Activated CD4-positive, alpha-beta T cell treated with anti-CD3 and anti-CD28 coated beads for 36 hours (primary cell): ENCODE data around the gene PSMD6. TPM values are rescaled to one million over a fixed set of nuclear protein-coding genes. Genes with fewer than 3 reads are reported as not detected.

Experiments used
- ATAC-seq: fragments of 200-7000 bp; cut with Tn5 transposase; one replicate; pipeline ENCODE4 v1.10.0; 2021; ENCODE audit warnings: mild to moderate bottlenecking, moderate library complexity
- CTCF ChIA-PET: fragments of 350-600 bp; sonication (Branson Sonifier 250); formaldehyde crosslinking; loops from one replicate; lab custom pipeline; 2021; ENCODE audit warnings: antibody characterized with exemption; lab: Charles Lee
- POLR2A ChIA-PET: fragments of 350-600 bp; sonication (Branson Sonifier 250); formaldehyde crosslinking; loops from one replicate; lab custom pipeline; 2021; ENCODE audit warnings: antibody characterized with exemption, inconsistent platforms; lab: Charles Lee
- DNase-seq: peaks from one replicate; pipeline ENCODE4 v3.0.0-alpha.2; 2020
- H3K27ac Mint-ChIP-seq: one replicate; pipeline ENCODE4 v1.8.0; 2021; ENCODE audit warnings: mixed read lengths
- H3K27me3 Mint-ChIP-seq: one replicate; pipeline ENCODE4 v1.8.0; 2021; ENCODE audit warnings: mixed read lengths
- H3K36me3 Mint-ChIP-seq: one replicate; pipeline ENCODE4 v1.8.0; 2021; ENCODE audit warnings: low read depth, mixed read lengths
- H3K4me1 Mint-ChIP-seq: one replicate; pipeline ENCODE4 v1.8.0; 2021; ENCODE audit warnings: mixed read lengths
- H3K4me3 Mint-ChIP-seq: one replicate; pipeline ENCODE4 v1.8.0; 2021; ENCODE audit warnings: mild to moderate bottlenecking, moderate library complexity, mixed read lengths
- H3K9me3 Mint-ChIP-seq: one replicate; pipeline ENCODE4 v1.8.0; 2021; ENCODE audit warnings: low read depth, mixed read lengths
- intact Hi-C, 2 experiments: fragments of 100-400 bp; cut with DNase I in 1 of 2; cut with micrococcal nuclease in 1 of 2; formaldehyde crosslinking; loops; one replicate each; pipeline versions ENCODE4 v1.14.2 to v1.15.1; 2022 to 2024; cut with DNase I, micrococcal nuclease
- total RNA-seq, 2 experiments: library from RNA; stranded (reverse); gene quantifications; one replicate each; pipeline ENCODE4 v1.2.3, GENCODE V29; 2021

PSMD6 gene
- total RNA-seq, 2 experiments from 2014 or later = 109 to 117 TPM

- intact Hi-C loops = no loop called here
- POLR2A ChIA-PET = no interaction called here
- ATAC-seq (no peak), DNase-seq (no peak)
- Mint-ChIP-seq H3K27me3 (peaks cover 37% of the 10 kb centered on the region), H3K4me3 (no peak overlapping the region), H3K27ac (no peak overlapping the region), H3K9me3 (no peaks in the 10 kb centered on the region), H3K36me3 (no peaks in the 10 kb centered on the region), H3K4me1 (no peaks in the 10 kb centered on the region)
- CTCF ChIA-PET = no interaction called here
Observed at GRCh38 chr3:64057231-64057630, 33.9 kb upstream of the PSMD6 start.

- no peak overlapping the region for H3K27ac Mint-ChIP-seq
- H3K4me1 Mint-ChIP-seq = no peaks in the 10 kb centered on the region
- intact Hi-C loops = no loop called here
- no peak overlapping the region for H3K4me3 Mint-ChIP-seq
- no peaks in the 10 kb centered on the region for H3K36me3 Mint-ChIP-seq
- no peak for DNase-seq
- no peak for ATAC-seq
- H3K27me3 Mint-ChIP-seq = peaks cover 35% of the 10 kb centered on the region
- POLR2A ChIA-PET = no interaction called here
- no peaks in the 10 kb centered on the region for H3K9me3 Mint-ChIP-seq
- CTCF ChIA-PET = no interaction called here
Observed at GRCh38 chr3:64056606-64057180, 33.4 kb upstream of the PSMD6 start.

- ChIA-PET POLR2A (no interaction called here), CTCF (interaction anchor here (1.1 kb wide), 1 partner anchor 24 kb away, joined by 3 read pairs; no protein-coding TSS in a partner anchor)
- H3K9me3 Mint-ChIP-seq = no peaks in the 10 kb centered on the region
- ATAC-seq (no peak), DNase-seq (no peak)
- H3K27me3 Mint-ChIP-seq = peaks cover 36% of the 10 kb centered on the region
- H3K4me1 Mint-ChIP-seq = peaks cover 3% of the 10 kb centered on the region
- intact Hi-C loops = no loop called here
- H3K36me3 Mint-ChIP-seq = no peaks in the 10 kb centered on the region
- H3K27ac Mint-ChIP-seq = no peak overlapping the region
- no peak overlapping the region for H3K4me3 Mint-ChIP-seq
Observed at GRCh38 chr3:64055076-64055475, 31.8 kb upstream of the PSMD6 start.

GRCh38 chr3:64054488-64054887 lies 31.2 kb upstream of the PSMD6 start:
- no peaks in the 10 kb centered on the region for H3K9me3 Mint-ChIP-seq
- DNase-seq (no peak), ATAC-seq (no peak)
- no peak overlapping the region for H3K27ac Mint-ChIP-seq
- CTCF ChIA-PET = no interaction called here
- intact Hi-C loops = no loop called here
- no peaks in the 10 kb centered on the region for H3K36me3 Mint-ChIP-seq
- POLR2A ChIA-PET = no interaction called here
- no peak overlapping the region for H3K4me3 Mint-ChIP-seq
- peaks cover 39% of the 10 kb centered on the region for H3K27me3 Mint-ChIP-seq
- H3K4me1 Mint-ChIP-seq = peaks cover 4% of the 10 kb centered on the region

GRCh38 chr3:64053581-64053980 lies 30.3 kb upstream of the PSMD6 start:
- ATAC-seq (no peak), DNase-seq (no peak)
- intact Hi-C loops = no loop called here
- Mint-ChIP-seq H3K9me3 (no peaks in the 10 kb centered on the region), H3K27me3 (peaks cover 41% of the 10 kb centered on the region), H3K4me3 (no peak overlapping the region), H3K27ac (no peak overlapping the region), H3K4me1 (peaks cover 13% of the 10 kb centered on the region), H3K36me3 (no peaks in the 10 kb centered on the region)
- ChIA-PET POLR2A (no interaction called here), CTCF (no interaction called here)

GRCh38 chr3:64053117-64053516 lies 29.8 kb upstream of the PSMD6 start:
- no peak overlapping the region for H3K4me3 Mint-ChIP-seq
- intact Hi-C loops = no loop called here
- no peak for DNase-seq
- ChIA-PET POLR2A (no interaction called here), CTCF (no interaction called here)
- H3K36me3 Mint-ChIP-seq = no peaks in the 10 kb centered on the region
- H3K27ac Mint-ChIP-seq = no peak overlapping the region
- no peak for ATAC-seq
- peaks cover 40% of the 10 kb centered on the region for H3K27me3 Mint-ChIP-seq
- H3K4me1 Mint-ChIP-seq = peaks cover 13% of the 10 kb centered on the region
- H3K9me3 Mint-ChIP-seq = no peaks in the 10 kb centered on the region

GRCh38 chr3:64049832-64050231 lies 26.5 kb upstream of the PSMD6 start:
- Mint-ChIP-seq H3K9me3 (no peaks in the 10 kb centered on the region), H3K27me3 (peaks cover 34% of the 10 kb centered on the region), H3K27ac (no peak overlapping the region), H3K4me3 (no peak overlapping the region), H3K36me3 (no peaks in the 10 kb centered on the region), H3K4me1 (peaks cover 13% of the 10 kb centered on the region)
- ChIA-PET POLR2A (no interaction called here), CTCF (interaction anchor here (0.7 kb wide), 2 partner anchors 22 to 66 kb away, joined by 3 read pairs; no protein-coding TSS in a partner anchor)
- ATAC-seq = no peak
- intact Hi-C loops = loop anchor here in 1 of 2 experiments (1.0 kb wide), 1 partner anchor 31 kb away; no protein-coding TSS in a partner anchor
- no peak for DNase-seq

GRCh38 chr3:64049136-64049535 lies 25.8 kb upstream of the PSMD6 start:
- peaks cover 13% of the 10 kb centered on the region for H3K4me1 Mint-ChIP-seq
- no peak overlapping the region for H3K27ac Mint-ChIP-seq
- H3K27me3 Mint-ChIP-seq = peaks cover 37% of the 10 kb centered on the region
- no peaks in the 10 kb centered on the region for H3K9me3 Mint-ChIP-seq
- intact Hi-C loops = loop anchor here in 1 of 2 experiments (1.0 kb wide), 1 partner anchor 32 kb away; no protein-coding TSS in a partner anchor
- ChIA-PET POLR2A (no interaction called here), CTCF (no interaction called here)
- no peak overlapping the region for H3K4me3 Mint-ChIP-seq
- H3K36me3 Mint-ChIP-seq = no peaks in the 10 kb centered on the region
- DNase-seq (peak; percentile 46), ATAC-seq (peak; percentile 89)

- Mint-ChIP-seq H3K9me3 (no peaks in the 10 kb centered on the region), H3K36me3 (no peaks in the 10 kb centered on the region), H3K27me3 (peaks cover 40% of the 10 kb centered on the region), H3K4me3 (no peak overlapping the region), H3K4me1 (peaks cover 13% of the 10 kb centered on the region), H3K27ac (no peak overlapping the region)
- POLR2A ChIA-PET = no interaction called here
- ATAC-seq = peak; percentile 70
- CTCF ChIA-PET = no interaction called here
- intact Hi-C loops = loop anchor here in 1 of 2 experiments (1.0 kb wide), 1 partner anchor 33 kb away; no protein-coding TSS in a partner anchor
- peak; percentile 16 for DNase-seq
Observed at GRCh38 chr3:64048631-64049061, 25.4 kb upstream of the PSMD6 start.

GRCh38 chr3:64047787-64048186 lies 24.5 kb upstream of the PSMD6 start:
- CTCF ChIA-PET = no interaction called here
- DNase-seq (no peak), ATAC-seq (no peak)
- Mint-ChIP-seq H3K27ac (no peak overlapping the region), H3K27me3 (peaks cover 43% of the 10 kb centered on the region), H3K9me3 (no peaks in the 10 kb centered on the region), H3K4me1 (peaks cover 13% of the 10 kb centered on the region), H3K36me3 (no peaks in the 10 kb centered on the region), H3K4me3 (no peak overlapping the region)
- intact Hi-C loops = no loop called here
- POLR2A ChIA-PET = no interaction called here

GRCh38 chr3:64046996-64047594 lies 23.8 kb upstream of the PSMD6 start:
- no peak overlapping the region for H3K27ac Mint-ChIP-seq
- H3K36me3 Mint-ChIP-seq = no peaks in the 10 kb centered on the region
- peaks cover 44% of the 10 kb centered on the region for H3K27me3 Mint-ChIP-seq
- CTCF ChIA-PET = interaction anchor here (1.1 kb wide), 1 partner anchor 16 kb away, joined by 4 read pairs; no protein-coding TSS in a partner anchor
- intact Hi-C loops = no loop called here
- H3K4me3 Mint-ChIP-seq = no peak overlapping the region
- POLR2A ChIA-PET = no interaction called here
- H3K9me3 Mint-ChIP-seq = no peaks in the 10 kb centered on the region
- DNase-seq (no peak), ATAC-seq (no peak)
- H3K4me1 Mint-ChIP-seq = peaks cover 13% of the 10 kb centered on the region

- no peak overlapping the region for H3K4me3 Mint-ChIP-seq
- no peaks in the 10 kb centered on the region for H3K36me3 Mint-ChIP-seq
- POLR2A ChIA-PET = no interaction called here
- no peak for DNase-seq
- CTCF ChIA-PET = interaction anchor here (1.1 kb wide), 1 partner anchor 15 kb away, joined by 4 read pairs; no protein-coding TSS in a partner anchor
- intact Hi-C loops = no loop called here
- H3K9me3 Mint-ChIP-seq = no peaks in the 10 kb centered on the region
- peaks cover 46% of the 10 kb centered on the region for H3K27me3 Mint-ChIP-seq
- no peak for ATAC-seq
- H3K27ac Mint-ChIP-seq = no peak overlapping the region
- H3K4me1 Mint-ChIP-seq = peaks cover 13% of the 10 kb centered on the region
Observed at GRCh38 chr3:64046592-64046991, 23.3 kb upstream of the PSMD6 start.
